HEK293T (cell line): ENCODE measurements around the gene F3.

Source experiments
- CTCF ChIA-PET: fragments of 350-600 bp; formaldehyde crosslinking; extraction: SDS; loops from one replicate; lab custom pipeline; 2021; ENCODE audit warnings: antibody characterized with exemption, inconsistent platforms; lab: Yijun Ruan, JAX
- POLR2A ChIA-PET: fragments of 350-600 bp; formaldehyde crosslinking; extraction: SDS; loops from one replicate; lab custom pipeline; 2020; ENCODE audit warnings: antibody characterized with exemption, inconsistent platforms; lab: Yijun Ruan, JAX
- DNase-seq: peaks from one replicate; pipeline ENCODE4 v3.0.0; 2012; ENCODE audit warnings: mixed read lengths; ENCODE audit errors: extremely low spot score
- BHLHE40 ChIP-seq: fragments of 450-650 bp; IDR thresholded peaks from 2 replicates; pipeline ENCODE4 v1.6.1; 2016; ENCODE audit warnings: mild to moderate bottlenecking, moderate library complexity, borderline replicate concordance
- CTBP1 ChIP-seq: fragments of 450-650 bp; IDR thresholded peaks from 2 replicates; pipeline ENCODE4 v1.6.1; 2016; ENCODE audit warnings: borderline replicate concordance
- ELF4 ChIP-seq: fragments of 450-650 bp; IDR thresholded peaks from 2 replicates; pipeline ENCODE4 v1.6.1; 2017; ENCODE audit warnings: antibody characterized with exemption
- FOXA1 ChIP-seq: fragments of 450-650 bp; IDR thresholded peaks from 2 replicates; pipeline ENCODE4 v1.6.1; 2016; ENCODE audit warnings: mild to moderate bottlenecking
- FOXK2 ChIP-seq: fragments of 450-650 bp; IDR thresholded peaks from 2 replicates; pipeline ENCODE4 v1.6.1; 2016; ENCODE audit warnings: mild to moderate bottlenecking
- FOXM1 ChIP-seq: fragments of 450-650 bp; IDR thresholded peaks from 2 replicates; pipeline ENCODE4 v1.6.1; 2017; ENCODE audit warnings: mild to moderate bottlenecking, borderline replicate concordance
- HDGF ChIP-seq: fragments of 450-650 bp; IDR thresholded peaks from 2 replicates; pipeline ENCODE4 v1.6.1; 2017; ENCODE audit warnings: antibody characterized with exemption, borderline replicate concordance
- L3MBTL2 ChIP-seq: fragments of 450-650 bp; conservative IDR thresholded peaks from 2 replicates; pipeline ENCODE4 v1.6.1; 2016; ENCODE audit warnings: mild to moderate bottlenecking
- LEF1 ChIP-seq: fragments of 450-650 bp; IDR thresholded peaks from 2 replicates; pipeline ENCODE4 v1.6.1; 2017; ENCODE audit warnings: mild to moderate bottlenecking, borderline replicate concordance
- NFRKB ChIP-seq: fragments of 450-650 bp; IDR thresholded peaks from 2 replicates; pipeline ENCODE4 v1.6.1; 2016; ENCODE audit warnings: mild to moderate bottlenecking, moderate library complexity
- SP1 ChIP-seq: fragments of 450-650 bp; IDR thresholded peaks from 2 replicates; pipeline ENCODE4 v1.6.1; 2017
- SUZ12 ChIP-seq: fragments of 450-650 bp; IDR thresholded peaks from 2 replicates; pipeline ENCODE4 v1.6.1; 2016; ENCODE audit warnings: mild to moderate bottlenecking
- TARDBP ChIP-seq: fragments of 450-650 bp; IDR thresholded peaks from 2 replicates; pipeline ENCODE4 v1.6.1; 2016
- ZNF384 ChIP-seq: fragments of 450-650 bp; IDR thresholded peaks from 2 replicates; pipeline ENCODE4 v1.6.1; 2016
- TF ChIP-seq, protein P1 (sequence below): fragments of 450-650 bp; IDR thresholded peaks from 2 replicates; pipeline ENCODE4 v1.6.1; 2016

F3 gene

GRCh38 chr1:94543893-94544635 is 2.5 kb upstream of the F3 start:
- ChIA-PET CTCF (no interaction called here), POLR2A (no interaction called here)
- no peak for TF ChIP-seq ELF4
- TF ChIP-seq CTBP1, result no peak

DNA sequence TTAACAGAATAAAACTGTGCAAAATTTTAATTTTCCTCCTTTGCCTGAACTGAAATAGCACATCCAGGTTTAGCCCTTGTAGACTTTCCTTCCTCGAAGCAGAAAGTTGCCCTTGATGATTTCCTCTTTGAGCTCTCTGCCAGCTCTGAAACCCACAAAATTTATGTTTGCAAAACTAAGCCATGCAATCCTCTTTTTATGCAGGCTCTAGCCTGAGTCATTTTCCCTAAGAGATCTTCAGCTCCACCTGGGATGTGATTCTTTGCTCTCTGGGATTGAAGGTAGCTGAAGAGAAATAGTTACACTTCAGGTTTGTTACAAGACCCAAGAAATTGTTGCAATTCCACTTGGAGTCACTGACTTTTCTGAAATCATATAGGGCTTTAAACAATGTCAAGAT is 1.4 kb upstream of the F3 start:
- ChIA-PET CTCF (no interaction called here), POLR2A (interaction anchor here (1.3 to 1.4 kb wide), 2 partner anchors 128 to 239 kb away, joined by 3 read pairs; no protein-coding TSS in a partner anchor)
- TF ChIP-seq NFRKB, result no peak
- TF ChIP-seq, protein P1, sequence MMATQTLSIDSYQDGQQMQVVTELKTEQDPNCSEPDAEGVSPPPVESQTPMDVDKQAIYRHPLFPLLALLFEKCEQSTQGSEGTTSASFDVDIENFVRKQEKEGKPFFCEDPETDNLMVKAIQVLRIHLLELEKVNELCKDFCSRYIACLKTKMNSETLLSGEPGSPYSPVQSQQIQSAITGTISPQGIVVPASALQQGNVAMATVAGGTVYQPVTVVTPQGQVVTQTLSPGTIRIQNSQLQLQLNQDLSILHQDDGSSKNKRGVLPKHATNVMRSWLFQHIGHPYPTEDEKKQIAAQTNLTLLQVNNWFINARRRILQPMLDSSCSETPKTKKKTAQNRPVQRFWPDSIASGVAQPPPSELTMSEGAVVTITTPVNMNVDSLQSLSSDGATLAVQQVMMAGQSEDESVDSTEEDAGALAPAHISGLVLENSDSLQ, result no peak
- TF ChIP-seq LEF1, result no peak
- no peak for TF ChIP-seq FOXA1
- TF ChIP-seq HDGF, result no peak
- no peak for TF ChIP-seq L3MBTL2
- TF ChIP-seq SUZ12, result no peak
- TF ChIP-seq CTBP1, result no peak
- TF ChIP-seq BHLHE40, result no peak
- no peak for TF ChIP-seq ELF4
- no peak for TF ChIP-seq TARDBP
- no peak for DNase-seq

More at GRCh38 chr1:94543893-94544635, 2.5 kb upstream of the F3 start:
- DNase-seq, result no peak

- POLR2A ChIA-PET, result interaction anchor here (0.5 to 1.4 kb wide), 10 partner anchors 9 to 546 kb away, joined by 3 to 5 read pairs (median 3); no protein-coding TSS in a partner anchor
- CTCF ChIA-PET, result no interaction called here
- DNase-seq, result no peak
- no peak for TF ChIP-seq SP1
- TF ChIP-seq, protein P1, result 0 out of 2 replicates have a peak, but pooled peaks have one; percentile 3
Observed at GRCh38 chr1:94542088-94542870, 720 bp upstream of the F3 start.

DNA sequence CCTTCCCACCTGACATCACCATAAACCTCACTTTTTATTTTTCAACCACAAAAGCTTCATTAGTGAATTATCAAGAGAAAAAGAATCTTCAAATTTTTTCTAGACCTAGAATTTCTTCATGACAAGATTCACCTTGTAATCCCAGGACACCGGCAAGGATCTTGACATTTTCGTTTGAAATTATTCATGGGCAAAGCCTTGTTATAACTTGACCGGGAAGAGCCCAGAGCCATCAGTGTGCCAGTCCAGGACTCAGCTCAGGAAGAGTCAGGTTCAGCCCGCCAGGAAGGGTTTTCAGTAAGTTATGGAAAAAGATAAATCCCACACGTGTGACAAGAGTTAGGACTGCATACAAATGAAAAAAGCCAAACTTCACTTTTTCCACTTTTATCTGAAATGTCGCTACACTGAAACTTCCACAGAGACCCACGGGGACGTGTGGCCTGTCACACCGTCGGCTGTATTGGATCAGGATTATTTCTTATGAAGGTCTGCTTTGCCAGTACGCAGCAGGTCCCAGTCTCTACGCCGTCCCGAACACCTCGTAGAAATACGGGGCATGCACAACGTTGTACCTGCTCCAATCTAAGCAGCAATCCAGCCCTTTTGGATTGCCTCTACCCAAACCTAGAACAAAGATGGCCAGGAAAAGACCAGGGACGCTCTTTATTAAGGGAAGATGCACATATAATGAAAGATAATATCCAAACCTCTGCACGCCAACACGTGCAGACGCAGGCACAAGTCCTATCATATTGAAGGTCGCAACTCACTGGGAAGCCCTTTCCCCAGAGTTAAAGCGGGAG is 916 bp downstream of the F3 start:
- no peak for DNase-seq
- ChIA-PET POLR2A (interaction anchor here (1.1 kb wide), 1 partner anchor 9 kb away, joined by 3 read pairs; no protein-coding TSS in a partner anchor), CTCF (no interaction called here)
- TF ChIP-seq SP1 (no peak), FOXA1 (no peak), CTBP1 (no peak), ELF4 (no peak), BHLHE40 (no peak)
- TF ChIP-seq, protein P1, result no peak

- DNase-seq, result no peak
- ChIA-PET POLR2A (interaction anchor here (1.1 kb wide), 1 partner anchor 10 kb away, joined by 3 read pairs; no protein-coding TSS in a partner anchor), CTCF (no interaction called here)
- TF ChIP-seq ELF4 (no peak), NFRKB (no peak), FOXA1 (no peak), FOXK2 (no peak), LEF1 (no peak), SUZ12 (no peak), HDGF (no peak), L3MBTL2 (no peak), CTBP1 (no peak), FOXM1 (no peak), TARDBP (no peak), SP1 (no peak), BHLHE40 (no peak), ZNF384 (no peak)
- TF ChIP-seq, protein P1, result no peak
Observed at GRCh38 chr1:94539496-94539895, 2.1 kb downstream of the F3 start.
